ENCODE measurements around the gene ART3.
A peak's percentile ranks its signal among the peaks of the same experiment; 100 is the strongest.

Gene ART3

GRCh38 chr4:76074993-76075600 lies 588 bp downstream of the ART3 start:
- DNase-seq, result no peak

GRCh38 chr4:76078033-76078613 lies 3.6 kb downstream of the ART3 start:
- no peak for DNase-seq

GRCh38 chr4:76083386-76083988 lies 9.0 kb downstream of the ART3 start:
- no peak for DNase-seq

- DNase-seq, result no peak
Measured at GRCh38 chr4:76084542-76084941, 10.0 kb downstream of the ART3 start.

GRCh38 chr4:76087007-76087769 lies 12.7 kb downstream of the ART3 start:
- DNase-seq, result no peak

GRCh38 chr4:76088719-76089118 lies 14.2 kb downstream of the ART3 start:
- DNase-seq, result no peak

- DNase-seq, result no peak
Measured at GRCh38 chr4:76090241-76090691, 15.8 kb downstream of the ART3 start.

GRCh38 chr4:76091052-76091451 lies 16.5 kb downstream of the ART3 start:
- DNase-seq, result no peak

- no peak for DNase-seq
Measured at GRCh38 chr4:76095568-76095967, 21.1 kb downstream of the ART3 start.

- DNase-seq, result no peak
Measured at GRCh38 chr4:76096076-76096475, 21.6 kb downstream of the ART3 start.

- no peak for DNase-seq
Measured at GRCh38 chr4:76105652-76106051, 31.1 kb downstream of the ART3 start.

- DNase-seq, result no peak
Measured at GRCh38 chr4:76106442-76106841, 31.9 kb downstream of the ART3 start.

GRCh38 chr4:76108467-76109181 lies 34.1 kb downstream of the ART3 start:
- DNase-seq, result no peak

- no peak for DNase-seq
Measured at GRCh38 chr4:76116821-76117220, 42.3 kb downstream of the ART3 start.

GRCh38 chr4:76117536-76117935 lies 43.0 kb downstream of the ART3 start:
- no peak for DNase-seq

GRCh38 chr4:76120199-76120598 lies 45.7 kb downstream of the ART3 start:
- no peak for DNase-seq

GRCh38 chr4:76125816-76126215 lies 51.3 kb downstream of the ART3 start:
- no peak for DNase-seq

GRCh38 chr4:76127754-76128153 lies 53.2 kb downstream of the ART3 start:
- DNase-seq, result no peak

- DNase-seq, result no peak
Measured at GRCh38 chr4:76141241-76141640, 66.7 kb downstream of the ART3 start.

GRCh38 chr4:76144546-76144945 lies 70.0 kb downstream of the ART3 start:
- DNase-seq, result no peak

- peak; percentile 75 for DNase-seq
Measured at GRCh38 chr4:76147454-76148141, 73.1 kb downstream of the ART3 start.

- peak; percentile 98 for DNase-seq
Measured at GRCh38 chr4:76148142-76148865, 73.8 kb downstream of the ART3 start, which contains the start of gene NUP54. Gene NUP54, minus strand, starts transcription at chr4:76148397. Its CDS starts 23 bp downstream, at chr4:76148374.

All from activated CD8-positive, alpha-beta memory T cell treated with anti-CD3 and anti-CD28 coated beads, Interleukin-2, amount 50 U/mL, for 48 hours (primary cell).